Mononuclear cell (primary cell): ENCODE measurements around the gene DLG2. TPM values are rescaled to one million over a fixed set of nuclear protein-coding genes. Genes with fewer than 3 reads are reported as not detected.
"Not testable (repeated sequence)": the region's sequence is repeated elsewhere in the genome, so short reads cannot be mapped to it uniquely, and the experiment has no call there.

Experiments used
- H3K27me3 ChIP-seq: 2 replicates; pipeline ENCODE4 v1.6.0; 2011; ENCODE audit warnings: low read length, control low read depth; ENCODE audit not compliant: insufficient read depth
- H3K4me1 ChIP-seq: 2 replicates; pipeline ENCODE4 v1.5.1; 2011; ENCODE audit warnings: mild to moderate bottlenecking, low read length, control low read depth; ENCODE audit not compliant: insufficient read depth
- H3K4me3 ChIP-seq: 2 replicates; pipeline ENCODE4 v1.5.1; 2011; ENCODE audit warnings: mild to moderate bottlenecking, low read length, moderate library complexity
- H3K9me3 ChIP-seq: 2 replicates; pipeline ENCODE4 v1.5.1; 2011; ENCODE audit warnings: low read depth, mild to moderate bottlenecking, control low read depth, low read length
- total RNA-seq: library from RNA; depleted of rRNA; stranded (reverse); fragments of >200 nt; gene quantifications from one replicate; pipeline ENCODE4 v1.2.3, GENCODE V29; 2012

The DLG2 gene
- total RNA-seq, 1 donor = 1.6 TPM

GRCh38 chr11:85391141-85391540, 236.0 kb downstream of the DLG2 start:
- no peaks in the 10 kb centered on the region for H3K27me3 ChIP-seq
- no peaks in the 10 kb centered on the region for H3K4me1 ChIP-seq
- H3K4me3 ChIP-seq = no peak overlapping the region
- peaks cover 4% of the 10 kb centered on the region for H3K9me3 ChIP-seq

- H3K4me1 ChIP-seq = no peaks in the 10 kb centered on the region
- no peaks in the 10 kb centered on the region for H3K27me3 ChIP-seq
- no peak overlapping the region for H3K4me3 ChIP-seq
- H3K9me3 ChIP-seq = peaks cover 21% of the 10 kb centered on the region
Observed at GRCh38 chr11:85385547-85385946, 241.6 kb downstream of the DLG2 start.

GRCh38 chr11:85385111-85385510, 242.0 kb downstream of the DLG2 start:
- Histone ChIP-seq H3K4me3 (no peak overlapping the region), H3K27me3 (no peaks in the 10 kb centered on the region), H3K4me1 (no peaks in the 10 kb centered on the region), H3K9me3 (peaks cover 21% of the 10 kb centered on the region)

GRCh38 chr11:85379066-85379465, 248.1 kb downstream of the DLG2 start:
- H3K4me1 ChIP-seq = no peaks in the 10 kb centered on the region
- no peaks in the 10 kb centered on the region for H3K27me3 ChIP-seq
- peaks cover 21% of the 10 kb centered on the region for H3K9me3 ChIP-seq
- H3K4me3 ChIP-seq = no peak overlapping the region

GRCh38 chr11:85377901-85378300, 249.2 kb downstream of the DLG2 start:
- Histone ChIP-seq H3K27me3 (no peaks in the 10 kb centered on the region), H3K4me1 (no peaks in the 10 kb centered on the region), H3K4me3 (no peak overlapping the region), H3K9me3 (peaks cover 19% of the 10 kb centered on the region)

- Histone ChIP-seq H3K9me3 (no peaks in the 10 kb centered on the region), H3K4me1 (no peaks in the 10 kb centered on the region), H3K27me3 (no peaks in the 10 kb centered on the region)
Observed at GRCh38 chr11:85359859-85360258, 267.3 kb downstream of the DLG2 start.

GRCh38 chr11:85355921-85356320, 271.2 kb downstream of the DLG2 start:
- no peaks in the 10 kb centered on the region for H3K27me3 ChIP-seq
- no peaks in the 10 kb centered on the region for H3K9me3 ChIP-seq
- no peaks in the 10 kb centered on the region for H3K4me1 ChIP-seq
- no peak overlapping the region for H3K4me3 ChIP-seq

More at GRCh38 chr11:85359859-85360258, 267.3 kb downstream of the DLG2 start:
- H3K4me3 ChIP-seq = no peak overlapping the region

GRCh38 chr11:85349539-85349938, 277.6 kb downstream of the DLG2 start:
- H3K4me3 ChIP-seq, H3K9me3 ChIP-seq, H3K27me3 ChIP-seq, H3K4me1 ChIP-seq: not testable (repeated sequence)

- H3K4me3 ChIP-seq = no peak overlapping the region
- H3K27me3 ChIP-seq = no peaks in the 10 kb centered on the region
- H3K9me3 ChIP-seq = no peaks in the 10 kb centered on the region
- no peaks in the 10 kb centered on the region for H3K4me1 ChIP-seq
Observed at GRCh38 chr11:85348945-85349344, 278.2 kb downstream of the DLG2 start.

GRCh38 chr11:85347291-85347690, 279.9 kb downstream of the DLG2 start:
- no peaks in the 10 kb centered on the region for H3K9me3 ChIP-seq
- H3K4me3 ChIP-seq = no peak overlapping the region
- no peaks in the 10 kb centered on the region for H3K4me1 ChIP-seq
- H3K27me3 ChIP-seq = no peaks in the 10 kb centered on the region

- Histone ChIP-seq H3K9me3 (no peaks in the 10 kb centered on the region), H3K4me1 (no peaks in the 10 kb centered on the region), H3K27me3 (no peaks in the 10 kb centered on the region), H3K4me3 (no peak overlapping the region)
Observed at GRCh38 chr11:85346484-85346883, 280.7 kb downstream of the DLG2 start.

GRCh38 chr11:85340846-85341245, 286.3 kb downstream of the DLG2 start:
- H3K9me3 ChIP-seq, H3K4me1 ChIP-seq, H3K4me3 ChIP-seq, H3K27me3 ChIP-seq: not testable (repeated sequence)

- Histone ChIP-seq H3K4me3 (no peak overlapping the region), H3K4me1 (no peaks in the 10 kb centered on the region), H3K27me3 (no peaks in the 10 kb centered on the region), H3K9me3 (no peaks in the 10 kb centered on the region)
Observed at GRCh38 chr11:85318573-85318972, 308.6 kb downstream of the DLG2 start.

GRCh38 chr11:85316967-85317366, 310.2 kb downstream of the DLG2 start:
- H3K4me3 ChIP-seq = no peak overlapping the region
- H3K27me3 ChIP-seq = no peaks in the 10 kb centered on the region
- no peaks in the 10 kb centered on the region for H3K9me3 ChIP-seq
- H3K4me1 ChIP-seq = no peaks in the 10 kb centered on the region

GRCh38 chr11:85313741-85314140, 313.4 kb downstream of the DLG2 start:
- Histone ChIP-seq H3K27me3 (no peaks in the 10 kb centered on the region), H3K4me1 (no peaks in the 10 kb centered on the region), H3K9me3 (no peaks in the 10 kb centered on the region), H3K4me3 (no peak overlapping the region)

GRCh38 chr11:85310479-85310878, 316.7 kb downstream of the DLG2 start:
- no peaks in the 10 kb centered on the region for H3K27me3 ChIP-seq
- no peak overlapping the region for H3K4me3 ChIP-seq
- H3K4me1 ChIP-seq = no peaks in the 10 kb centered on the region
- no peaks in the 10 kb centered on the region for H3K9me3 ChIP-seq

GRCh38 chr11:85307366-85307765, 319.8 kb downstream of the DLG2 start:
- H3K4me1 ChIP-seq = no peaks in the 10 kb centered on the region
- no peaks in the 10 kb centered on the region for H3K27me3 ChIP-seq
- H3K4me3 ChIP-seq = no peak overlapping the region
- H3K9me3 ChIP-seq = no peaks in the 10 kb centered on the region
